Measurements from ENCODE around the gene GNA14.

GNA14 gene

GRCh38 chr9:77456829-77457437 is 191.2 kb downstream of the GNA14 start:
- no peak overlapping the region for H3K4me3 ChIP-seq
- H3K9me3 ChIP-seq = no peaks in the 10 kb centered on the region
- no peak overlapping the region for H3K27ac ChIP-seq
- intact Hi-C loops (cut with DNase I; ENCODE audit: low total_unique reads) = no loop called here
- DNase-seq = peak; percentile 90 to 91
- peaks cover 0 to 9% (median 4%) of the 10 kb centered on the region in 4 donors for H3K4me1 ChIP-seq
- no peaks in the 10 kb centered on the region for H3K36me3 ChIP-seq
- TF ChIP-seq, protein P1, sequence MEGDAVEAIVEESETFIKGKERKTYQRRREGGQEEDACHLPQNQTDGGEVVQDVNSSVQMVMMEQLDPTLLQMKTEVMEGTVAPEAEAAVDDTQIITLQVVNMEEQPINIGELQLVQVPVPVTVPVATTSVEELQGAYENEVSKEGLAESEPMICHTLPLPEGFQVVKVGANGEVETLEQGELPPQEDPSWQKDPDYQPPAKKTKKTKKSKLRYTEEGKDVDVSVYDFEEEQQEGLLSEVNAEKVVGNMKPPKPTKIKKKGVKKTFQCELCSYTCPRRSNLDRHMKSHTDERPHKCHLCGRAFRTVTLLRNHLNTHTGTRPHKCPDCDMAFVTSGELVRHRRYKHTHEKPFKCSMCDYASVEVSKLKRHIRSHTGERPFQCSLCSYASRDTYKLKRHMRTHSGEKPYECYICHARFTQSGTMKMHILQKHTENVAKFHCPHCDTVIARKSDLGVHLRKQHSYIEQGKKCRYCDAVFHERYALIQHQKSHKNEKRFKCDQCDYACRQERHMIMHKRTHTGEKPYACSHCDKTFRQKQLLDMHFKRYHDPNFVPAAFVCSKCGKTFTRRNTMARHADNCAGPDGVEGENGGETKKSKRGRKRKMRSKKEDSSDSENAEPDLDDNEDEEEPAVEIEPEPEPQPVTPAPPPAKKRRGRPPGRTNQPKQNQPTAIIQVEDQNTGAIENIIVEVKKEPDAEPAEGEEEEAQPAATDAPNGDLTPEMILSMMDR (IDR thresholded peaks at IDR 0.05) = peak; percentile 78 to 93
- no peaks in the 10 kb centered on the region for H3K27me3 ChIP-seq

DNA sequence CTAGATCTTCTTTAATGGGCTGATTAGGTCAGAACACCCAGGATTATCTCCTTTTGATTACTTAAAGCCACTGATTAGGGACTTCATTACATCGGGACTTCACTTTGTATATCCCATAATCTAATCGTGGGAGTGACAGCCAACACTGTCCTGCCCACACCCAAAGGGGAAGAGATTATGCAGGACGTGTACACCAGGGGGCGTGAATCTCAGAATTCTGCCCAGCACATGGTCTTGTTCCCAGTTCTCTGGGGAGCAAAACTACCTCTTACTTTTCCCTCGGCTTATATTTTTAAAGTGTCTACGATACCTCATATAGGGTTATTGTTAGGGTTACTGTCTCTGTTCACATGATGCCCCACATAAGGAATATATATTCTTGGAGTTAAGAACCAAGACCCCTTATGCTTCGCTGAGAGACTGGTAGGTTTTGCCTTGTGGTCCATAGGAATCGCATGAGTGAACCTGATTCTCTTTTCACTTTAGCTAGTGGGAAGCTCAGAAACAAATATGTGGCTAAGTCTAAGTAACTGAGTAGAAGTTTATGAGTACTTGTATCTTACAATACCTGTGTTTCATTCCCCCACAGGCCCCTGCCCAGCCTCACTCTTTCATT is 192.7 kb downstream of the GNA14 start:
- Histone ChIP-seq H3K4me1 (peaks cover 0 to 9% (median 4%) of the 10 kb centered on the region in 4 donors), H3K36me3 (no peaks in the 10 kb centered on the region), H3K9me3 (no peaks in the 10 kb centered on the region), H3K27ac (no peak overlapping the region), H3K4me3 (no peak overlapping the region), H3K27me3 (no peaks in the 10 kb centered on the region)
- intact Hi-C loops (cut with DNase I; ENCODE audit: low total_unique reads) = no loop called here
- TF ChIP-seq, protein P1 (IDR thresholded peaks at IDR 0.05) = peak in 1 of 2 experiments; percentile 4
- no peak for DNase-seq

DNA sequence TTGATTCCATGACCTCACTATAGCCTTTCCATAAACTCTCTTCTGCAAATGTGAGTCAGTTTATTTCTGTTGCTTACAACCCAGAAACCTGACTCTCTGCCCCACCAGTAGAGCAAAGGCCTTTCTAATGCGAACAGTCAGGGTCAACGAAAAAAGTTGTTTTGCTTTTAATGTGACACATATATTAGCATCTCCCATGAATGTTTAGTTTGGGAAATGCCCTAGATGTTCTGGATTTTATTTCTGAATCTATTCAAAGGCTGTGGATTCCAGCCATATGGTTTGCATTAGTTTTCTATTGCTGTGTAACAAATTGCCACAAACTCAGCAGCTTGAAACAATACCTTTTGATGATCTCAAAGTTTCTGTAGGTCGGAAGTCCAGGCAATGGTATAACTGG is 193.5 kb downstream of the GNA14 start:
- Histone ChIP-seq H3K9me3 (no peaks in the 10 kb centered on the region), H3K27me3 (no peaks in the 10 kb centered on the region), H3K4me3 (no peak overlapping the region), H3K27ac (no peak overlapping the region), H3K4me1 (peaks cover 0 to 9% (median 4%) of the 10 kb centered on the region in 4 donors), H3K36me3 (no peaks in the 10 kb centered on the region)
- TF ChIP-seq, protein P1 (IDR thresholded peaks at IDR 0.05) = no peak
- intact Hi-C loops (cut with DNase I; ENCODE audit: low total_unique reads) = no loop called here
- DNase-seq = no peak

DNA sequence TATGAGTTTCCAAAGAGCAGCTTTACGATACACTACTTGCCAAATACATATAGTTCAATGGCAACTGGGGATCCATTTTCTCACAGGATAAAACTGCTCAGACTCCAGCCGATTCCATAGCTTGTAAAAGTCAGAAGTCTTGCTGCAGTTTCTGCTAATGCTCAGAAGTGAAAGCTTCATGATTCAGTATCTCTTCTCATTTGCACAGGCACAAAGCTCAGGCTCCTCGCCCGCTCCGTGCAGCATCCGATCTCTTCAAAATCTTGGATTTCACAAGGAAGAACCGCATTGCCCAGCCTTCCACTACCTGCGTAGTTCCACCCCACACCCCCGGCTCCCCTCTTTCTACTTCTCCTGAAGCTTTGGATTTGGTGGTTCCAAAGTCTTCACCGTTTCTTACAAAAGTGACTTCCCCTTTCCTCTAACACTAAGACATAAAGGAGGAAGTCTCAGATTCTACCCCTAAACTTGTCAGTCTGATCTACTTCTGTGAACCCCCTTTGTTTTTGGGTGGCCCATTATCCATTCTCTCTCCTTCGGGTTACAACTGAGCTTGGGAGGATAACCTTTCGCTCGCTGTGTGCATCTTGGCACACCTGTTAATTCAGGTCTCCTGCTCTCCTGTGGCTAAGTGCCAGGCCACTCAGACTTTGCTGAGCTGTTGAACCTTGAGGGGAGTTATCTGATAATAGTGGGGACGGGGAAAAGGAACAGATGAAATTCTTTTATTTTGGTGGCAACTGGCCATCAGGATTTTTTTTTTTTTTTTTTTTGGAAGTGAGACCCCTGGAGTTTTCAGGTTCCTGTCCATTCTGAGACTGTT is 194.1 kb downstream of the GNA14 start:
- Histone ChIP-seq H3K27ac (no peak overlapping the region), H3K27me3 (no peaks in the 10 kb centered on the region), H3K4me1 (peaks cover 0 to 9% (median 4%) of the 10 kb centered on the region in 4 donors), H3K36me3 (no peaks in the 10 kb centered on the region), H3K4me3 (no peak overlapping the region), H3K9me3 (no peaks in the 10 kb centered on the region)
- TF ChIP-seq, protein P1 (IDR thresholded peaks at IDR 0.05) = no peak
- DNase-seq = no peak
- intact Hi-C loops (cut with DNase I; ENCODE audit: low total_unique reads) = no loop called here

DNA sequence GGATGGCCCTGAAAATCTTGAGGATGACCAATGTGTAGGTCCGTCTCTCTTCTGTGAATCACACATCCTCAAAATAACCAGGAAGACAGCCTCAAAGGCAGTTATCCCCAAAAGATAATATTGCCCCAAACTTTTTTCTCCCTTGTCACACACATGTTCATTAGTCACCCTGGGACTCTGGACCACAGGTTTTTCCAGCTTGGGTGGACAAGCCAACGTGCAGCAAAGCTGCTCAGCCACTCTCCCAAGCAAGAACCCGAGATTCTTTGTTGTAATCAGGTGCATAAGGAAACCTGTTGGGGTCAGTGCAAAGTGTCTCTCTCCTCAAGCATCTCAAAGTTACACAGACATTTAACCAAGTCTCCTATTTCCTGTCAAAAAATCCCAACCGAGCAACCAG is 196.6 kb downstream of the GNA14 start:
- intact Hi-C loops (cut with DNase I; ENCODE audit: low total_unique reads) = no loop called here

More for the DNA sequence above, 196.6 kb downstream of the GNA14 start:
- TF ChIP-seq, protein P1 (IDR thresholded peaks at IDR 0.05) = no peak
- Histone ChIP-seq H3K9me3 (no peaks in the 10 kb centered on the region), H3K27me3 (no peaks in the 10 kb centered on the region), H3K36me3 (no peaks in the 10 kb centered on the region), H3K4me1 (no peaks in the 10 kb centered on the region), H3K4me3 (no peak overlapping the region), H3K27ac (no peak overlapping the region)
- DNase-seq = no peak

Measured in tibial artery (tissue), 4 donors.